HepG2 (cell line): Measurements from ENCODE around the gene TADA3. TPM values are rescaled to one million over a fixed set of nuclear protein-coding genes. Genes with fewer than 3 reads are reported as not detected.
A peak's percentile ranks its signal among the peaks of the same experiment; 100 is the strongest.

Experiments used
- GABPA ChIP-seq, 2 experiments: IDR thresholded peaks; 2 replicates each; pipeline ENCODE4 v1.6.1; 2011 to 2016; ENCODE audit warnings: low read depth in 2 of 2, low read length in 1 of 2, missing biosample characterization in 1 of 2, missing genetic modification characterization in 1 of 2
- HDAC2 ChIP-seq: sonication (generic); formaldehyde crosslinking; IDR thresholded peaks from 2 replicates; pipeline ENCODE4 v1.4.0; 2020; ENCODE audit warnings: missing genetic modification reagents
- HDAC6 ChIP-seq: fragments of 200-600 bp; sonication (generic); IDR thresholded peaks from 2 replicates; pipeline ENCODE4 v1.7.0; 2017; ENCODE audit warnings: mild to moderate bottlenecking, antibody characterized with exemption, low read length, low read depth
- MAFF ChIP-seq: IDR thresholded peaks from 2 replicates; pipeline ENCODE4 v1.6.1; 2011; ENCODE audit warnings: low read depth, low read length, improper control_type of control experiment
- MAFG ChIP-seq: sonication (generic); formaldehyde crosslinking; IDR thresholded peaks from 2 replicates; pipeline ENCODE4 v1.5.1; 2020; ENCODE audit warnings: mild to moderate bottlenecking, missing genetic modification reagents
- MNT ChIP-seq: fragments of 450-650 bp; IDR thresholded peaks from 2 replicates; pipeline ENCODE4 v1.6.1; 2016
- NKX3-1 ChIP-seq: sonication (generic); formaldehyde crosslinking; IDR thresholded peaks from 2 replicates; pipeline ENCODE4 v1.5.0; 2020; ENCODE audit warnings: missing genetic modification reagents
- PPARG ChIP-seq: conservative IDR thresholded peaks from 2 replicates; pipeline ENCODE4 v1.6.1; 2016; ENCODE audit warnings: missing biosample characterization, missing genetic modification reagents
- RAD21 ChIP-seq: fragments of 450-650 bp; formaldehyde crosslinking; IDR thresholded peaks from 2 replicates; pipeline ENCODE4 v1.5.0; 2020; ENCODE audit warnings: mild to moderate bottlenecking
- RELA ChIP-seq: sonication (generic); formaldehyde crosslinking; IDR thresholded peaks from 2 replicates; pipeline ENCODE4 v1.4.0; 2020; ENCODE audit warnings: missing genetic modification reagents
- SMAD1 ChIP-seq: sonication (generic); formaldehyde crosslinking; IDR thresholded peaks from 2 replicates; pipeline ENCODE4 v1.4.0; 2020; ENCODE audit warnings: missing genetic modification reagents, low read depth, mild to moderate bottlenecking, borderline replicate concordance
- ZFAT ChIP-seq: sonication (generic); formaldehyde crosslinking; conservative IDR thresholded peaks from 2 replicates; pipeline ENCODE4 v1.8.1; 2023; ENCODE audit warnings: missing genetic modification reagents, inconsistent platforms
- ZNF343 ChIP-seq: sonication (generic); formaldehyde crosslinking; IDR thresholded peaks from 2 replicates; pipeline ENCODE4 v1.4.0; 2020; ENCODE audit warnings: mild to moderate bottlenecking, missing genetic modification reagents
- ZNF382 ChIP-seq: sonication (generic); formaldehyde crosslinking; IDR thresholded peaks from 2 replicates; pipeline ENCODE4 v1.5.0; 2020; ENCODE audit warnings: missing genetic modification reagents, mild to moderate bottlenecking, borderline replicate concordance
- ZNF530 ChIP-seq: sonication (generic); formaldehyde crosslinking; IDR thresholded peaks from 2 replicates; pipeline ENCODE4 v1.5.0; 2020; ENCODE audit warnings: low read depth, mild to moderate bottlenecking, missing genetic modification reagents
- ZNF619 ChIP-seq: sonication (generic); formaldehyde crosslinking; IDR thresholded peaks from 2 replicates; pipeline ENCODE4 v1.4.0; 2020; ENCODE audit warnings: mild to moderate bottlenecking, missing genetic modification reagents
- ZNF644 ChIP-seq: IDR thresholded peaks from 2 replicates; pipeline ENCODE4 v1.6.1; 2016; ENCODE audit warnings: low read depth
- ZNF761 ChIP-seq: sonication (generic); formaldehyde crosslinking; conservative IDR thresholded peaks from 2 replicates; pipeline ENCODE4 v1.4.0; 2020; ENCODE audit warnings: mild to moderate bottlenecking, missing genetic modification reagents
- ZNF788 ChIP-seq: sonication (generic); formaldehyde crosslinking; IDR thresholded peaks from 2 replicates; pipeline ENCODE4 v1.5.0; 2020; ENCODE audit warnings: mild to moderate bottlenecking, missing genetic modification reagents, borderline replicate concordance
- ZSCAN30 ChIP-seq: sonication (generic); formaldehyde crosslinking; IDR thresholded peaks from 2 replicates; pipeline ENCODE4 v1.5.0; 2020; ENCODE audit warnings: mild to moderate bottlenecking, missing genetic modification reagents
- polyA plus RNA-seq, 8 experiments: library from polyadenylated mRNA; depleted of rRNA in 3 of 8; stranded (reverse) in 7 of 8; unstranded in 1 of 8; fragments of >200 nt; fragmentation: Illumina TruSeq in 4 of 8; extraction: Trizol in 4 of 8; gene quantifications; 2 replicates each; pipeline versions ENCODE4 v1.2.1 to v1.2.3, GENCODE V29; 2011 to 2016; ENCODE audit warnings: low read depth in 4 of 8, missing spikeins in 1 of 8, mixed read lengths in 1 of 8; ENCODE audit not compliant: insufficient read depth in 1 of 8
- total RNA-seq, 5 experiments: library from RNA; depleted of rRNA; stranded (reverse); fragments of >200 nt; fragmentation: Illumina TruSeq; extraction: Trizol; gene quantifications; 2 replicates each; pipeline ENCODE4 v1.2.3, GENCODE V29; 2016; ENCODE audit warnings: low read depth in 1 of 5
- TF ChIP-seq, protein P1 (sequence below): sonication (generic); formaldehyde crosslinking; IDR thresholded peaks from 2 replicates; pipeline ENCODE4 v1.4.0; 2020; ENCODE audit warnings: low read depth, mild to moderate bottlenecking, missing genetic modification reagents
- TF ChIP-seq, protein P2 (sequence below): sonication (generic); formaldehyde crosslinking; IDR thresholded peaks from 2 replicates; pipeline ENCODE4 v1.8.0; 2022; ENCODE audit warnings: missing genetic modification reagents, mild to moderate bottlenecking, moderate library complexity, borderline replicate concordance
- TF ChIP-seq, protein P3 (sequence below): sonication (generic); formaldehyde crosslinking; IDR thresholded peaks from 2 replicates; pipeline ENCODE4 v1.9.0; 2021; ENCODE audit warnings: missing genetic modification reagents, borderline replicate concordance

The TADA3 gene
- total and polyA plus RNA-seq, 2 of the 13 experiments (the other 11 are each of a cell fraction or from before 2014, with no cell fraction given), result 32.1 to 37.1 TPM

DNA sequence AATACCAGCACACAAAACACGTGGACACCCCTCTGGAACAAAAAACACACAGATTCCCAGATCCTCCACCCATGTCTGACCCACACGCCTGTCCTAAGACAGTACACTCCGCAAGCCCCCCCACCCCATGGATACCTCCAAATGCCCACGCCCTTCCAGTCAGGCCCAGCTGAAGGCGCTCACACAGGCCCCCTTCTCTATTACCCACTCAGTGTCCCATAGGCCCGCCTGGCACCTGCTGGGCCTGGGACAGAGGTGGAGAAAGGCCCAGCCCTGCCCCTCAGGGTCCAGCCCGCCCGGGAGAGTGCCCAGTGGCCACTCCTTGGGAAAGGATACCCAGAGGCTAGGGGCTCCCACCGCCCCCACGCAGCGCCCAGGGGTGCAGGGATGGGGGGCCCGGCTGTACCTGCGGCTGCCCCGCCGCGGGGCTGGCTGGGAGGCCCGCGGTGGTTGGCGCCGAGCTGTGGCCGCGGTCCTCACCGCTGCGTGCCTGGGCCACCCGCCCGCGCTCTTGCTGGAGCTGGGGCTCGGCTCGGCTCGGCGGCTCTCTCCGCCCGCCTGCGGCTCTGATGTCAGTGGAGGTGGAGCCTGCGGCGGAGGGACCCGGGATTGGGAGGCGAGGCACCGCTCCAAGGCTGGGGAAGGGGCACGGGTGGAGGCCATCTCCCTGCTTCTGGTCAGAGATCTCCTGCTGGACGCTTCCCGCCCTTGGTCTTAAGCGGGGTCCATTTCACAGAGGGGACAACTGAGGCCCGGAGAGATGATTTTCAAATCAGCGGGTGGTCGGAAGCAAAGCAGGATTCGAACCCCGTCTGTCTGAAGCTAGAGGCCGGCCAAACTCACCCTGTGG, 22.6 kb downstream of the TADA3 start, which contains the start of gene CAMK1 (continued):
- no peak for TF ChIP-seq MAFG (CRISPR knock-in tag)
- TF ChIP-seq, protein P1, sequence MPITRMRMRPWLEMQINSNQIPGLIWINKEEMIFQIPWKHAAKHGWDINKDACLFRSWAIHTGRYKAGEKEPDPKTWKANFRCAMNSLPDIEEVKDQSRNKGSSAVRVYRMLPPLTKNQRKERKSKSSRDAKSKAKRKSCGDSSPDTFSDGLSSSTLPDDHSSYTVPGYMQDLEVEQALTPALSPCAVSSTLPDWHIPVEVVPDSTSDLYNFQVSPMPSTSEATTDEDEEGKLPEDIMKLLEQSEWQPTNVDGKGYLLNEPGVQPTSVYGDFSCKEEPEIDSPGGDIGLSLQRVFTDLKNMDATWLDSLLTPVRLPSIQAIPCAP (CRISPR knock-in tag), result no peak
- no peak for TF ChIP-seq PPARG (CRISPR knock-in tag)
- TF ChIP-seq RAD21 (CRISPR knock-in tag), result 0 out of 2 replicates have a peak, but pooled peaks have one; percentile 12
- TF ChIP-seq ZFAT, result no peak
- TF ChIP-seq ZNF530, result no peak
- no peak; the same call in 1 of the 2 replicates for TF ChIP-seq ZNF761
- no peak for TF ChIP-seq SMAD1 (CRISPR knock-in tag)
- no peak for TF ChIP-seq RELA (CRISPR knock-in tag)
- no peak for TF ChIP-seq MAFF
- TF ChIP-seq ZNF788, result 0 out of 2 replicates have a peak, but pooled peaks have one; percentile 15
- no peak for TF ChIP-seq HDAC6
- no peak for TF ChIP-seq ZNF644
- no peak for TF ChIP-seq ZSCAN30 (CRISPR knock-in tag)
- no peak for TF ChIP-seq MNT
- TF ChIP-seq ZNF382 (CRISPR knock-in tag), result no peak
- no peak for TF ChIP-seq GABPA (IDR thresholded peaks at IDR 0.05; ENCODE audit: low read depth, low read length)
- TF ChIP-seq GABPA (CRISPR knock-in tag; IDR thresholded peaks at IDR 0.05; ENCODE audit: low read depth), result no peak
- TF ChIP-seq, protein P2, sequence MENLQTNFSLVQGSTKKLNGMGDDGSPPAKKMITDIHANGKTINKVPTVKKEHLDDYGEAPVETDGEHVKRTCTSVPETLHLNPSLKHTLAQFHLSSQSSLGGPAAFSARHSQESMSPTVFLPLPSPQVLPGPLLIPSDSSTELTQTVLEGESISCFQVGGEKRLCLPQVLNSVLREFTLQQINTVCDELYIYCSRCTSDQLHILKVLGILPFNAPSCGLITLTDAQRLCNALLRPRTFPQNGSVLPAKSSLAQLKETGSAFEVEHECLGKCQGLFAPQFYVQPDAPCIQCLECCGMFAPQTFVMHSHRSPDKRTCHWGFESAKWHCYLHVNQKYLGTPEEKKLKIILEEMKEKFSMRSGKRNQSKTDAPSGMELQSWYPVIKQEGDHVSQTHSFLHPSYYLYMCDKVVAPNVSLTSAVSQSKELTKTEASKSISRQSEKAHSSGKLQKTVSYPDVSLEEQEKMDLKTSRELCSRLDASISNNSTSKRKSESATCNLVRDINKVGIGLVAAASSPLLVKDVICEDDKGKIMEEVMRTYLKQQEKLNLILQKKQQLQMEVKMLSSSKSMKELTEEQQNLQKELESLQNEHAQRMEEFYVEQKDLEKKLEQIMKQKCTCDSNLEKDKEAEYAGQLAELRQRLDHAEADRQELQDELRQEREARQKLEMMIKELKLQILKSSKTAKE (CRISPR knock-in tag), result no peak
- no peak for TF ChIP-seq NKX3-1 (CRISPR knock-in tag)
- TF ChIP-seq ZNF343 (CRISPR knock-in tag), result no peak
- TF ChIP-seq, protein P3, sequence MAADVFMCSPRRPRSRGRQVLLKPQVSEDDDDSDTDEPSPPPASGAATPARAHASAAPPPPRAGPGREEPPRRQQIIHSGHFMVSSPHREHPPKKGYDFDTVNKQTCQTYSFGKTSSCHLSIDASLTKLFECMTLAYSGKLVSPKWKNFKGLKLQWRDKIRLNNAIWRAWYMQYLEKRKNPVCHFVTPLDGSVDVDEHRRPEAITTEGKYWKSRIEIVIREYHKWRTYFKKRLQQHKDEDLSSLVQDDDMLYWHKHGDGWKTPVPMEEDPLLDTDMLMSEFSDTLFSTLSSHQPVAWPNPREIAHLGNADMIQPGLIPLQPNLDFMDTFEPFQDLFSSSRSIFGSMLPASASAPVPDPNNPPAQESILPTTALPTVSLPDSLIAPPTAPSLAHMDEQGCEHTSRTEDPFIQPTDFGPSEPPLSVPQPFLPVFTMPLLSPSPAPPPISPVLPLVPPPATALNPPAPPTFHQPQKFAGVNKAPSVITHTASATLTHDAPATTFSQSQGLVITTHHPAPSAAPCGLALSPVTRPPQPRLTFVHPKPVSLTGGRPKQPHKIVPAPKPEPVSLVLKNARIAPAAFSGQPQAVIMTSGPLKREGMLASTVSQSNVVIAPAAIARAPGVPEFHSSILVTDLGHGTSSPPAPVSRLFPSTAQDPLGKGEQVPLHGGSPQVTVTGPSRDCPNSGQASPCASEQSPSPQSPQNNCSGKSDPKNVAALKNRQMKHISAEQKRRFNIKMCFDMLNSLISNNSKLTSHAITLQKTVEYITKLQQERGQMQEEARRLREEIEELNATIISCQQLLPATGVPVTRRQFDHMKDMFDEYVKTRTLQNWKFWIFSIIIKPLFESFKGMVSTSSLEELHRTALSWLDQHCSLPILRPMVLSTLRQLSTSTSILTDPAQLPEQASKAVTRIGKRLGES (CRISPR knock-in tag), result no peak
- TF ChIP-seq ZNF619, result no peak
- TF ChIP-seq HDAC2 (CRISPR knock-in tag), result no peak; the same call in 1 of the 2 replicates
